Measurements from ENCODE around the gene MGAT5.

Gene MGAT5

DNA sequence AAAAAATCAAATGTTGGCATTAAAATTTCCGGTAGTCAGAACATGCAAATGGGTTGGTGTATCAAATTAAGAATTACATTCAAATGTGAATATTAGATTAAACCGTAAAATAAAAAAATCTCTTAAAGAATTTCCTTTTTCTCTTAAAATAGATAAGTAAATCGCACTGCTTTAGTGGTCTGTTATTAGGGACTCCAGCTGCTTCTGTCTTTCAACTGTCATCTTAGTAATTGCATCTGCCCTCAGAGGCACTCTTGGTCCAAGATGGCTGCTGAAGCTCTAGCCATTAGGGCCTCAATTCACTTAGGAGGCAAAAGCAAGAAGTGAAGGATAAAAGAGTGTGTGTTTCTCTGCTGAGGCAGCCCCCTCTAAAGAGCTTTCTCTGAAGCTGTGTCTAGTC lies 132.4 kb downstream of the MGAT5 start:
- H3K4me3 ChIP-seq (ENCODE audit: low read depth, low read length) = no peak overlapping the region
- H3K9ac ChIP-seq = no peak overlapping the region
- TF ChIP-seq, protein P1, sequence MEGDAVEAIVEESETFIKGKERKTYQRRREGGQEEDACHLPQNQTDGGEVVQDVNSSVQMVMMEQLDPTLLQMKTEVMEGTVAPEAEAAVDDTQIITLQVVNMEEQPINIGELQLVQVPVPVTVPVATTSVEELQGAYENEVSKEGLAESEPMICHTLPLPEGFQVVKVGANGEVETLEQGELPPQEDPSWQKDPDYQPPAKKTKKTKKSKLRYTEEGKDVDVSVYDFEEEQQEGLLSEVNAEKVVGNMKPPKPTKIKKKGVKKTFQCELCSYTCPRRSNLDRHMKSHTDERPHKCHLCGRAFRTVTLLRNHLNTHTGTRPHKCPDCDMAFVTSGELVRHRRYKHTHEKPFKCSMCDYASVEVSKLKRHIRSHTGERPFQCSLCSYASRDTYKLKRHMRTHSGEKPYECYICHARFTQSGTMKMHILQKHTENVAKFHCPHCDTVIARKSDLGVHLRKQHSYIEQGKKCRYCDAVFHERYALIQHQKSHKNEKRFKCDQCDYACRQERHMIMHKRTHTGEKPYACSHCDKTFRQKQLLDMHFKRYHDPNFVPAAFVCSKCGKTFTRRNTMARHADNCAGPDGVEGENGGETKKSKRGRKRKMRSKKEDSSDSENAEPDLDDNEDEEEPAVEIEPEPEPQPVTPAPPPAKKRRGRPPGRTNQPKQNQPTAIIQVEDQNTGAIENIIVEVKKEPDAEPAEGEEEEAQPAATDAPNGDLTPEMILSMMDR (IDR thresholded peaks at IDR 0.05) = no peak

DNA sequence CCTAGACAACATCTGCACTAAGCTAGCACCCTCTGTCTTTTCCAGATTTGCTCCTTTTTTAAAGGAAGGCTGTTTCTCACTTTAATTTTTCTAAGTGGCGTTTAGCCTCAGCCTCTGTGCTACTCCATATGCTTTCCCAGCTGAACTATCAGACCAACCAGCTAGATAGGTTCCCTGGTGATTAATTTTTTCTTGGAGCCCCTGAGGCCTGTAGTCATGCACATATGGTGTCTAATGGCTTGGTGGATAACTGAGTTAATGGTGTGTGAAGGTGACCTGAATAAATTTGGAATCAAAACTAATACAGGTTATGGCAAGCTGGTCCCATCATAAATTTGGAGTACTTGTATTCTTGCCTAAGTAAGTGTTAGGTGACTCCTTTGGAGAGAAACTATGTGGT lies 135.5 kb downstream of the MGAT5 start:
- H3K27me3 ChIP-seq (ENCODE audit: control insufficient read depth, insufficient read depth, low read length) = no peaks in the 10 kb centered on the region
- TF ChIP-seq, protein P1 (IDR thresholded peaks at IDR 0.05) = no peak

More for the DNA sequence above, 132.4 kb downstream of the MGAT5 start:
- H3K4me2 ChIP-seq (ENCODE audit: low read length) = no peak overlapping the region
- no peaks in the 10 kb centered on the region for H3K27me3 ChIP-seq (ENCODE audit: control insufficient read depth, insufficient read depth, low read length)
- no peaks in the 10 kb centered on the region for H3K9me3 ChIP-seq (ENCODE audit: control insufficient read depth, low read length)
- H3K27ac ChIP-seq = no peak overlapping the region
- no peaks in the 10 kb centered on the region for H3K4me1 ChIP-seq
- no peaks in the 10 kb centered on the region for H3K79me2 ChIP-seq
- no peak overlapping the region for H2AFZ ChIP-seq
- no peaks in the 10 kb centered on the region for H3K36me3 ChIP-seq (ENCODE audit: control insufficient read depth, insufficient read depth, low read length)

GRCh38 chr2:134391751-134392160 lies 137.9 kb downstream of the MGAT5 start:
- Histone ChIP-seq H3K27ac (no peak overlapping the region), H3K9me3 (ENCODE audit: control insufficient read depth, low read length) (no peaks in the 10 kb centered on the region)
- TF ChIP-seq, protein P1 (IDR thresholded peaks at IDR 0.05) = no peak

More for the DNA sequence above, 135.5 kb downstream of the MGAT5 start:
- H3K27ac ChIP-seq = no peak overlapping the region
- H3K4me2 ChIP-seq (ENCODE audit: low read length) = no peak overlapping the region
- H3K4me1 ChIP-seq = no peaks in the 10 kb centered on the region
- no peak overlapping the region for H2AFZ ChIP-seq
- no peak overlapping the region for H3K9ac ChIP-seq
- no peaks in the 10 kb centered on the region for H3K36me3 ChIP-seq (ENCODE audit: control insufficient read depth, insufficient read depth, low read length)
- no peaks in the 10 kb centered on the region for H3K79me2 ChIP-seq
- H3K4me3 ChIP-seq (ENCODE audit: low read depth, low read length) = no peak overlapping the region
- H3K9me3 ChIP-seq (ENCODE audit: control insufficient read depth, low read length) = no peaks in the 10 kb centered on the region

GRCh38 chr2:134392442-134393074 lies 138.7 kb downstream of the MGAT5 start:
- no peak overlapping the region for H3K4me3 ChIP-seq (ENCODE audit: low read depth, low read length)
- H3K79me2 ChIP-seq = no peaks in the 10 kb centered on the region
- no peaks in the 10 kb centered on the region for H3K4me1 ChIP-seq
- no peaks in the 10 kb centered on the region for H3K27me3 ChIP-seq (ENCODE audit: control insufficient read depth, insufficient read depth, low read length)
- H3K4me2 ChIP-seq (ENCODE audit: low read length) = no peak overlapping the region
- H3K9me3 ChIP-seq (ENCODE audit: control insufficient read depth, low read length) = no peaks in the 10 kb centered on the region
- H3K9ac ChIP-seq = no peak overlapping the region
- no peaks in the 10 kb centered on the region for H3K36me3 ChIP-seq (ENCODE audit: control insufficient read depth, insufficient read depth, low read length)
- H2AFZ ChIP-seq = no peak overlapping the region
- H3K27ac ChIP-seq = no peak overlapping the region
- TF ChIP-seq, protein P1 (IDR thresholded peaks at IDR 0.05) = no peak

More at GRCh38 chr2:134391751-134392160, 137.9 kb downstream of the MGAT5 start:
- Histone ChIP-seq H3K4me2 (ENCODE audit: low read length) (no peak overlapping the region), H3K4me3 (ENCODE audit: low read depth, low read length) (no peak overlapping the region), H3K36me3 (ENCODE audit: control insufficient read depth, insufficient read depth, low read length) (no peaks in the 10 kb centered on the region), H3K9ac (no peak overlapping the region), H3K79me2 (no peaks in the 10 kb centered on the region), H3K4me1 (no peaks in the 10 kb centered on the region), H3K27me3 (ENCODE audit: control insufficient read depth, insufficient read depth, low read length) (no peaks in the 10 kb centered on the region), H2AFZ (no peak overlapping the region)

DNA sequence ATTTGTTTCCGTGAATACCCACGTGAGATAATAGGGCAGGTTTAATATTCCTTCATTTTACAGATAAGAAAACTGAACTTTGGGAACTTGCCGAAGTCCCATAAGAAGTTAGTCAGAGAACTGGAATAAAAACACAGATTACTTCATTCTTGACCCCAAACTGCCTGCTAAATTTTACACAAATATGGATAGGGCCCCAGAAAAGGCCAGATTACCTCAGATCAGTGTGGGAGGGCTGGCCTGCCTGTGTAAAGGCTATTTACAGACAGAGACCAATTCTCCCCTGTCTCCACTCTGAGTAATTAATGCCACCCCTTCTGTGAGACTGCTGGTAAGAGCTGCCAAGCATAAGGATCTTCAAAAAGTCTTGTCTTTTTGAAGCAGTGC lies 139.2 kb downstream of the MGAT5 start:
- Histone ChIP-seq H2AFZ (no peak overlapping the region), H3K36me3 (ENCODE audit: control insufficient read depth, insufficient read depth, low read length) (no peaks in the 10 kb centered on the region), H3K9me3 (ENCODE audit: control insufficient read depth, low read length) (no peaks in the 10 kb centered on the region), H3K9ac (no peak overlapping the region), H3K27ac (no peak overlapping the region), H3K4me2 (ENCODE audit: low read length) (no peak overlapping the region), H3K4me1 (no peaks in the 10 kb centered on the region), H3K4me3 (ENCODE audit: low read depth, low read length) (no peak overlapping the region), H3K27me3 (ENCODE audit: control insufficient read depth, insufficient read depth, low read length) (no peaks in the 10 kb centered on the region), H3K79me2 (no peaks in the 10 kb centered on the region)
- TF ChIP-seq, protein P1 (IDR thresholded peaks at IDR 0.05) = no peak

Measured in parathyroid adenoma (tissue), 2 donors.